Endothelial cell of umbilical vein (primary cell): ENCODE data around the gene FAM131C. TPM values are rescaled to one million over a fixed set of nuclear protein-coding genes. Genes with fewer than 3 reads are reported as not detected.
A peak's percentile ranks its signal among the peaks of the same experiment; 100 is the strongest.

ENCODE experiments used
- BruUV-seq: library from RNA; stranded (reverse); fragments of 400-500 nt; replicated peaks from 2 replicates; lab custom pipeline; 2021; lab: Mats Ljungman, UMichigan
- CTCF ChIA-PET: fragments of 300-600, 350-600 bp; sonication (Branson Sonifier 250); formaldehyde crosslinking; loops from one replicate; lab custom pipeline; 2021; ENCODE audit warnings: antibody characterized with exemption, inconsistent platforms; lab: Charles Lee
- POLR2A ChIA-PET: fragments of 300-600, 350-600 bp; sonication (Branson Sonifier 250); formaldehyde crosslinking; loops from one replicate; lab custom pipeline; 2021; ENCODE audit warnings: antibody characterized with exemption, inconsistent platforms; lab: Charles Lee
- DNase-seq: peaks from one replicate; pipeline ENCODE4 v3.0.0-alpha.2; 2011; ENCODE audit warnings: low read depth, low spot score
- FAIRE-seq: peaks from 2 replicates; lab custom pipeline; 2011; peaks lifted over from hg19 to GRCh38; lab: Jason Lieb, UNC
- H2AFZ ChIP-seq: 2 replicates; pipeline ENCODE4 v1.6.0; 2012; ENCODE audit warnings: low read depth, low read length, control low read depth, inconsistent platforms
- H3K27ac ChIP-seq: 2 replicates; pipeline ENCODE4 v1.5.1; 2011; ENCODE audit warnings: low read depth, mild to moderate bottlenecking, control low read depth, low read length, moderate library complexity; ENCODE audit not compliant: insufficient read depth
- H3K27me3 ChIP-seq, 2 experiments: 2 replicates each; pipeline versions ENCODE4 v1.6.0 to v1.6.1; 2011; ENCODE audit warnings: low read length in 2 of 2, mixed read lengths in 1 of 2; ENCODE audit not compliant: control insufficient read depth in 2 of 2, insufficient read depth in 2 of 2
- H3K36me3 ChIP-seq, 2 experiments: 2 replicates in 1 of 2; 3 replicates in 1 of 2; pipeline ENCODE4 v1.5.1; 2011; ENCODE audit warnings: low read length in 2 of 2, mild to moderate bottlenecking in 1 of 2, moderate library complexity in 1 of 2; ENCODE audit not compliant: control insufficient read depth in 2 of 2, insufficient read depth in 2 of 2; ENCODE audit errors: extremely low read depth in 1 of 2
- H3K4me1 ChIP-seq: 3 replicates; pipeline ENCODE4 v1.5.1; 2011; ENCODE audit warnings: mild to moderate bottlenecking, low read length; ENCODE audit not compliant: control insufficient read depth, insufficient read depth; ENCODE audit errors: extremely low read depth
- H3K4me2 ChIP-seq: 2 replicates; pipeline ENCODE4 v1.6.1; 2011; ENCODE audit warnings: low read length, control low read depth, mixed read lengths; ENCODE audit not compliant: insufficient read depth
- H3K4me3 ChIP-seq, 3 experiments: fragments of 200-600 bp in 1 of 3; sonication (generic), shearing (Covaris generic) in 1 of 3; replicated peaks in 1 of 3; 2 replicates each; pipeline ENCODE4 v1.5.1; 2011 to 2016; ENCODE audit warnings: control low read depth in 3 of 3, low read length in 3 of 3, mild to moderate bottlenecking in 2 of 3, inconsistent platforms in 1 of 3, low read depth in 1 of 3, moderate library complexity in 1 of 3; ENCODE audit not compliant: insufficient read depth in 1 of 3
- H3K79me2 ChIP-seq: 2 replicates; pipeline ENCODE4 v1.6.0; 2012; ENCODE audit warnings: low read length, inconsistent platforms; ENCODE audit not compliant: control insufficient read depth, insufficient read depth
- H3K9ac ChIP-seq: replicated peaks from 2 replicates; pipeline ENCODE3; 2011; ENCODE audit warnings: low read length, control low read depth; ENCODE audit not compliant: insufficient read depth; ENCODE audit errors: extremely low read depth
- H3K9me1 ChIP-seq: replicated peaks from 3 replicates; pipeline ENCODE4 v1.6.0; 2011; ENCODE audit warnings: mild to moderate bottlenecking, low read length; ENCODE audit not compliant: control insufficient read depth, insufficient read depth; ENCODE audit errors: extremely low read depth
- H3K9me3 ChIP-seq: replicated peaks from 2 replicates; pipeline ENCODE4 v1.5.1; 2012; ENCODE audit warnings: low read length, inconsistent platforms; ENCODE audit not compliant: control insufficient read depth, insufficient read depth
- H4K20me1 ChIP-seq: replicated peaks from 2 replicates; pipeline ENCODE3; 2011; ENCODE audit warnings: mild to moderate bottlenecking, low read length; ENCODE audit not compliant: control insufficient read depth, insufficient read depth; ENCODE audit errors: extremely low read depth
- EZH2 ChIP-seq: IDR thresholded peaks from 2 replicates; pipeline ENCODE4 v1.6.1; 2012; ENCODE audit warnings: borderline replicate concordance, low read depth, mild to moderate bottlenecking, moderate library complexity, low read length, inconsistent platforms; ENCODE audit not compliant: severe bottlenecking
- FOS ChIP-seq: IDR thresholded peaks from 2 replicates; pipeline ENCODE4 v1.6.1; 2011; ENCODE audit warnings: mild to moderate bottlenecking, low read length, moderate library complexity, borderline replicate concordance; ENCODE audit not compliant: insufficient read depth
- GATA2 ChIP-seq: IDR thresholded peaks from 2 replicates; pipeline ENCODE4 v1.7.0; 2011; ENCODE audit warnings: low read depth, mild to moderate bottlenecking, moderate library complexity, mixed read lengths, low read length; ENCODE audit not compliant: insufficient read length, insufficient read depth
- JUN ChIP-seq: IDR thresholded peaks from 2 replicates; pipeline ENCODE4 v1.6.1; 2011; ENCODE audit warnings: borderline replicate concordance, low read depth; ENCODE audit not compliant: insufficient read length, insufficient read depth
- dilution Hi-C: fragments of 300-500 bp; cut with MboI; formaldehyde crosslinking; loops from one replicate; pipeline ENCODE4 v1.15.0; 2019; ENCODE audit warnings: low sequenced_read_pairs; ENCODE audit not compliant: extremely low pct_ligation_motif_present
- intact Hi-C: fragments of 100-400 bp; cut with micrococcal nuclease; formaldehyde crosslinking; loops from one replicate; pipeline ENCODE4 v1.10.0; 2022
- polyA plus RNA-seq, 4 experiments: library from polyadenylated mRNA; depleted of rRNA in 3 of 4; stranded (reverse) in 3 of 4; unstranded in 1 of 4; fragments of >200 nt; gene quantifications; 2 replicates each; pipeline versions ENCODE4 v1.2.1 to v1.2.3, GENCODE V29; 2011 to 2012; ENCODE audit warnings: missing spikeins in 1 of 4
- total RNA-seq: library from RNA; stranded (reverse); gene quantifications from 2 replicates; pipeline ENCODE4 v1.2.3, GENCODE V29; 2021
- TF ChIP-seq, protein P1 (sequence below), 2 donors: IDR thresholded peaks; 1 replicate in 1 of 2; 2 replicates in 1 of 2; pipeline ENCODE4 v1.5.1; 2011; ENCODE audit warnings: low read length in 2 of 2, mild to moderate bottlenecking in 2 of 2, moderate library complexity in 2 of 2, control low read depth in 1 of 2, inconsistent platforms in 1 of 2, low read depth in 1 of 2; ENCODE audit not compliant: insufficient read depth in 1 of 2; ENCODE audit errors: extremely low read depth in 1 of 2

The FAM131C gene
- total and polyA plus RNA-seq, 2 donors (not counting 3 experiments of a cell fraction or from before 2014, with no cell fraction given), result 0.23 TPM; not detected in 1

GRCh38 chr1:16082283-16083038, 9.0 kb upstream of the FAM131C start:
- Histone ChIP-seq H3K36me3 (no peaks in the 10 kb centered on the region), H3K4me3 (no peak overlapping the region), H3K4me1 (no peaks in the 10 kb centered on the region), H2AFZ (no peak overlapping the region), H3K9ac (no peak overlapping the region), H4K20me1 (no peaks in the 10 kb centered on the region), H3K27me3 (no peaks in the 10 kb centered on the region), H3K79me2 (no peaks in the 10 kb centered on the region), H3K4me2 (no peak overlapping the region), H3K9me3 (no peaks in the 10 kb centered on the region), H3K9me1 (no peaks in the 10 kb centered on the region), H3K27ac (no peak overlapping the region)
- CTCF ChIA-PET, result interaction anchor here (0.8 to 13.2 kb wide), 43 partner anchors 9 to 285 kb away, joined by 3 to 353 read pairs (median 6); partner anchors contain the start of genes EPHA2, FAM131C, FBXO42 and SZRD1
- TF ChIP-seq JUN (no peak), FOS (no peak), GATA2 (no peak), EZH2 (no peak)
- TF ChIP-seq, protein P1, sequence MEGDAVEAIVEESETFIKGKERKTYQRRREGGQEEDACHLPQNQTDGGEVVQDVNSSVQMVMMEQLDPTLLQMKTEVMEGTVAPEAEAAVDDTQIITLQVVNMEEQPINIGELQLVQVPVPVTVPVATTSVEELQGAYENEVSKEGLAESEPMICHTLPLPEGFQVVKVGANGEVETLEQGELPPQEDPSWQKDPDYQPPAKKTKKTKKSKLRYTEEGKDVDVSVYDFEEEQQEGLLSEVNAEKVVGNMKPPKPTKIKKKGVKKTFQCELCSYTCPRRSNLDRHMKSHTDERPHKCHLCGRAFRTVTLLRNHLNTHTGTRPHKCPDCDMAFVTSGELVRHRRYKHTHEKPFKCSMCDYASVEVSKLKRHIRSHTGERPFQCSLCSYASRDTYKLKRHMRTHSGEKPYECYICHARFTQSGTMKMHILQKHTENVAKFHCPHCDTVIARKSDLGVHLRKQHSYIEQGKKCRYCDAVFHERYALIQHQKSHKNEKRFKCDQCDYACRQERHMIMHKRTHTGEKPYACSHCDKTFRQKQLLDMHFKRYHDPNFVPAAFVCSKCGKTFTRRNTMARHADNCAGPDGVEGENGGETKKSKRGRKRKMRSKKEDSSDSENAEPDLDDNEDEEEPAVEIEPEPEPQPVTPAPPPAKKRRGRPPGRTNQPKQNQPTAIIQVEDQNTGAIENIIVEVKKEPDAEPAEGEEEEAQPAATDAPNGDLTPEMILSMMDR (IDR thresholded peaks at IDR 0.05; ENCODE audit: extremely low read depth in 1 of 2, insufficient read depth in 1 of 2, low read depth in 1 of 2, low read length in 2 of 2), result peak; percentile 91 to 92
- POLR2A ChIA-PET, result interaction anchor here (1.1 kb wide), 1 partner anchor 69 kb away, joined by 3 read pairs; no protein-coding TSS in a partner anchor
- intact Hi-C loops (loop anchor here (1.0 to 2.0 kb wide), 3 partner anchors 62 to 105 kb away; partner anchors contain the start of gene EPHA2), dilution Hi-C loops (no loop called here)
- peak; percentile 88 for FAIRE-seq
- peak; percentile 60 for DNase-seq
- no TSS peak for BruUV-seq
